Activated CD8-positive, alpha-beta T cell treated with anti-CD3 and anti-CD28 coated beads for 36 hours (primary cell): ENCODE data around the gene HNRNPH2. TPM values are rescaled to one million over a fixed set of nuclear protein-coding genes. Genes with fewer than 3 reads are reported as not detected.

Experiments
- ATAC-seq: fragments of 200-7000 bp; cut with Tn5 transposase; one replicate; pipeline ENCODE4 v1.10.0; 2021; ENCODE audit warnings: mild to moderate bottlenecking, moderate library complexity
- CTCF ChIA-PET: fragments of 350-600 bp; sonication (Branson Sonifier 250); formaldehyde crosslinking; loops from one replicate; lab custom pipeline; 2021; ENCODE audit warnings: antibody characterized with exemption; lab: Charles Lee
- POLR2A ChIA-PET: fragments of 350-600 bp; sonication (Branson Sonifier 250); formaldehyde crosslinking; loops from one replicate; lab custom pipeline; 2021; ENCODE audit warnings: antibody characterized with exemption; lab: Charles Lee
- DNase-seq: peaks from one replicate; pipeline ENCODE4 v3.0.0-alpha.2; 2020
- H3K27ac Mint-ChIP-seq: one replicate; pipeline ENCODE4 v1.8.0; 2021; ENCODE audit warnings: mild to moderate bottlenecking, mixed read lengths
- H3K27me3 Mint-ChIP-seq: one replicate; pipeline ENCODE4 v1.8.0; 2021; ENCODE audit warnings: mixed read lengths
- H3K36me3 Mint-ChIP-seq: one replicate; pipeline ENCODE4 v1.8.0; 2021; ENCODE audit warnings: low read depth, mixed read lengths
- H3K4me1 Mint-ChIP-seq: one replicate; pipeline ENCODE4 v1.8.0; 2021; ENCODE audit warnings: low read depth, mixed read lengths
- H3K4me3 Mint-ChIP-seq: one replicate; pipeline ENCODE4 v1.8.0; 2021; ENCODE audit warnings: mild to moderate bottlenecking, moderate library complexity, mixed read lengths
- H3K9me3 Mint-ChIP-seq: one replicate; pipeline ENCODE4 v1.8.0; 2021; ENCODE audit warnings: mixed read lengths
- intact Hi-C: fragments of 100-400 bp; cut with micrococcal nuclease; formaldehyde crosslinking; loops from one replicate; pipeline ENCODE4 v1.10.0; 2022
- total RNA-seq, 2 experiments: library from RNA; stranded (reverse); gene quantifications; one replicate each; pipeline ENCODE4 v1.2.3, GENCODE V29; 2021
- TF ChIP-seq, protein P1 (sequence below): fragments of 200-600 bp; IDR thresholded peaks from one replicate; pipeline ENCODE4 v1.8.0; 2022; ENCODE audit warnings: antibody characterized with exemption, mild to moderate bottlenecking

HNRNPH2 gene
- total RNA-seq, 2 experiments from 2014 or later: 18.3 to 18.5 TPM

DNA sequence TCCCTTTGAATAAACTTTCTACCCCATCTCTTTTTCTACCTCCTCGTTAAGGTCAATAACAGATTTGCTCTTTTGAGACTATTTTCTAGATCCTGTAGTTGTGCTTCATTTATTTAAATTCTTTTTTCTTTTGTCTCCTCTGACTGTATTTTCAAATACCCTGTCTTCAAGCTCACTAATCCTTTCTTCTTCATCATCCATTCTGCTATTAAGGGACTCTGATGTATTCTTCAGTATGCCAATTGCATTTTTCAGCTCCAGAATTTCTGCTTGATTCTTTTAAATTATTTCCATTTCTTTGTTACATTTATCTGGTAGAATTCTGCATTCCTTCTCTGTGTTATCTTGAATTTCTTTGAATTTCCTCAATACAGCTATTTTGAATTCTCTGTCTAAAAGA is 41.3 kb downstream of the HNRNPH2 start:
- Mint-ChIP-seq H3K27ac (no peak overlapping the region), H3K36me3 (peaks cover 26% of the 10 kb centered on the region), H3K4me1 (no peaks in the 10 kb centered on the region), H3K9me3 (no peaks in the 10 kb centered on the region), H3K4me3 (no peak overlapping the region), H3K27me3 (no peaks in the 10 kb centered on the region)
- ChIA-PET POLR2A (interaction anchor here (0.6 kb wide), 1 partner anchor 100 kb away, joined by 3 read pairs; no protein-coding TSS in a partner anchor), CTCF (no interaction called here)
- ATAC-seq: no peak
- TF ChIP-seq, protein P1, sequence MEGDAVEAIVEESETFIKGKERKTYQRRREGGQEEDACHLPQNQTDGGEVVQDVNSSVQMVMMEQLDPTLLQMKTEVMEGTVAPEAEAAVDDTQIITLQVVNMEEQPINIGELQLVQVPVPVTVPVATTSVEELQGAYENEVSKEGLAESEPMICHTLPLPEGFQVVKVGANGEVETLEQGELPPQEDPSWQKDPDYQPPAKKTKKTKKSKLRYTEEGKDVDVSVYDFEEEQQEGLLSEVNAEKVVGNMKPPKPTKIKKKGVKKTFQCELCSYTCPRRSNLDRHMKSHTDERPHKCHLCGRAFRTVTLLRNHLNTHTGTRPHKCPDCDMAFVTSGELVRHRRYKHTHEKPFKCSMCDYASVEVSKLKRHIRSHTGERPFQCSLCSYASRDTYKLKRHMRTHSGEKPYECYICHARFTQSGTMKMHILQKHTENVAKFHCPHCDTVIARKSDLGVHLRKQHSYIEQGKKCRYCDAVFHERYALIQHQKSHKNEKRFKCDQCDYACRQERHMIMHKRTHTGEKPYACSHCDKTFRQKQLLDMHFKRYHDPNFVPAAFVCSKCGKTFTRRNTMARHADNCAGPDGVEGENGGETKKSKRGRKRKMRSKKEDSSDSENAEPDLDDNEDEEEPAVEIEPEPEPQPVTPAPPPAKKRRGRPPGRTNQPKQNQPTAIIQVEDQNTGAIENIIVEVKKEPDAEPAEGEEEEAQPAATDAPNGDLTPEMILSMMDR: no peak
- intact Hi-C loops: no loop called here
- no peak for DNase-seq

GRCh38 chrX:101450085-101450484 is 42.1 kb downstream of the HNRNPH2 start:
- ChIA-PET POLR2A (no interaction called here), CTCF (no interaction called here)
- ATAC-seq (no peak), DNase-seq (no peak)
- Mint-ChIP-seq H3K27ac (no peak overlapping the region), H3K36me3 (peaks cover 30% of the 10 kb centered on the region), H3K4me1 (no peaks in the 10 kb centered on the region), H3K4me3 (no peak overlapping the region), H3K27me3 (no peaks in the 10 kb centered on the region), H3K9me3 (no peaks in the 10 kb centered on the region)
- TF ChIP-seq, protein P1: no peak
- intact Hi-C loops: no loop called here

DNA sequence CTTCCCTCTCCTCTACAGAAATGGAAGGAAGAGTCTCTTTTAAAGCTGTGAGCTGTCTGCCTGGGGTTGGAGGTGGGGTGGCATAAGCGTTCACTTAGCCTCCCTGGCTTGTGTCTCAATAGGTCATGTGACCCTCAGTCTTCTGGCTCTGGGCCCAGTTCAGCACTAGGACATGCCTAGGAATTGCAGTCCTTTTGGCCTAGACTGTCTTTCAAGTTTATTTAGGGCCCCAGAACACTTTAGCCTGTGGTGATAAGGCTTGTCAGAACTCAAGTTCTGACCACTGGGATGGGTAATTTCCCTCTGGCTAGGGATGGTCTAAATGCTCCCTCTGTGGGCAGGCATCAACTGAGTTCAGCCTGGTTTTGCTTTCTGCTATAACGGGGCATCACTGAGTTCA is 42.9 kb downstream of the HNRNPH2 start:
- Mint-ChIP-seq H3K27ac (no peak overlapping the region), H3K27me3 (no peaks in the 10 kb centered on the region), H3K4me1 (no peaks in the 10 kb centered on the region), H3K9me3 (no peaks in the 10 kb centered on the region), H3K36me3 (peaks cover 30% of the 10 kb centered on the region), H3K4me3 (no peak overlapping the region)
- TF ChIP-seq, protein P1: no peak
- ATAC-seq (no peak), DNase-seq (no peak)
- intact Hi-C loops: no loop called here
- ChIA-PET POLR2A (no interaction called here), CTCF (no interaction called here)

DNA sequence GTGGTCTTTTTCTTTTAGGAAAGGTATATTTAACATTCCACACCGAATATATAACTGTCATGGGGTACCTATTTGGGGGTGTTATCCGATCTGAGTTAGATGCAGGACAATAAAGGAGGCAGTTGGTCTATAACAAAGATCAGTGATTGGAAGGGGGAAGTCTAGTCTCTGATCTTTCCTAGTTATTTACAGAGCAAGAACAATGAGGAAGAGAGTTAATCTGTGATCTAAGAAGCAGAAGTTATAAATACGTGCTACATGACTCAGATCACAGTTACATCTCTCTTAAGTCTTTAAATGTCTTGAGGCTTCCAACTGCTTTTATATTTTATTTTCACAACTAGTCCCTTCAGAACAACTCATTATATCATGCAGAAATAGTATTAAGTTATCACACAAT is 44.0 kb downstream of the HNRNPH2 start:
- DNase-seq (no peak), ATAC-seq (no peak)
- TF ChIP-seq, protein P1: no peak
- Mint-ChIP-seq H3K4me1 (no peaks in the 10 kb centered on the region), H3K27me3 (no peaks in the 10 kb centered on the region), H3K9me3 (no peaks in the 10 kb centered on the region), H3K27ac (no peak overlapping the region), H3K4me3 (no peak overlapping the region), H3K36me3 (peaks cover 26% of the 10 kb centered on the region)
- ChIA-PET POLR2A (no interaction called here), CTCF (no interaction called here)
- intact Hi-C loops: no loop called here

- ChIA-PET CTCF (no interaction called here), POLR2A (interaction anchor here (0.6 kb wide), 1 partner anchor 1749 kb away, joined by 3 read pairs; no protein-coding TSS in a partner anchor)
- DNase-seq (no peak), ATAC-seq (no peak)
- intact Hi-C loops: no loop called here
- Mint-ChIP-seq H3K27ac (no peak overlapping the region), H3K9me3 (no peaks in the 10 kb centered on the region), H3K27me3 (no peaks in the 10 kb centered on the region), H3K36me3 (no peaks in the 10 kb centered on the region), H3K4me1 (no peaks in the 10 kb centered on the region), H3K4me3 (no peak overlapping the region)
- TF ChIP-seq, protein P1: no peak
These were observed 52.6 kb downstream of the HNRNPH2 start for GRCh38 chrX:101460669-101461068.
